SH-SY5Y (cell line): ENCODE data around the gene REM2.

Experiments used
- GATA2 ChIP-seq: IDR thresholded peaks from 2 replicates; pipeline ENCODE4 v1.6.1; 2011; ENCODE audit warnings: mild to moderate bottlenecking, low read depth, low read length
- GATA3 ChIP-seq: IDR thresholded peaks from 2 replicates; pipeline ENCODE4 v1.6.1; 2011; ENCODE audit warnings: low read depth, mild to moderate bottlenecking, low read length, moderate library complexity

DNA sequence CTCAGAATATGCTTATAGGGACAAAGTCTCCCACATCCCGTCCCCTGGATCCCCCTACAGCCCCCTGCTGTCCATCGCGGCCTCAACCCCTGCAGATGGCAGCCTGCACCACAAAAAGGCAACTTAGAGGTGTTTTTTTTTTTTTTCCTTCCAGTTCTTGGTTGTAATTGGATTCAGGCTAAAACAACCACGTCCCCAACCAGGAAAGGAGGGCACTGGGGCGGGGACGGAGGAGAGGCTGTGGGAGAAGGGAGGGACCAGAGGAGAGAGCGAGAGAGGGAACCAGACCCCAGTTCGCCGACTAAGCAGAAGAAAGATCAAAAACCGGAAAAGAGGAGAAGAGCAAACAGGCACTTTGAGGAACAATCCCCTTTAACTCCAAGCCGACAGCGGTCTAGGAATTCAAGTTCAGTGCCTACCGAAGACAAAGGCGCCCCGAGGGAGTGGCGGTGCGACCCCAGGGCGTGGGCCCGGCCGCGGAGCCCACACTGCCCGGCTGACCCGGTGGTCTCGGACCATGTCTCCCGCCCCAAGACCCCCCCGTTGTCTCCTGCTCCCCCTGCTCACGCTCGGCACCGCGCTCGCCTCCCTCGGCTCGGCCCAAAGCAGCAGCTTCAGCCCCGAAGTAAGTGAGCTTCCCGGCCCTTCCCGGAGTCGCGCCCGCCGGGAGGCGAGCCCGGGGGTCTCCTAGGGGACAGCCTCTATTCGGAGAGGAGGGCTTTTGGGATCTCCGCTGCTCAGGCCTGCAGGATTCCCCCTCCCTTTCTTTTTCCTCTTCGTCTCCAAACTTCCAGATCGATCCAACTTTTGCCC lies 46.5 kb upstream of the REM2 start, which contains the start of gene MMP14:
- TF ChIP-seq GATA2 (no peak), GATA3 (no peak)
